Measurements from ENCODE around the gene ANTXR1. TPM values are rescaled to one million over a fixed set of nuclear protein-coding genes. Genes with fewer than 3 reads are reported as not detected.

Gene ANTXR1
- total and polyA plus RNA-seq, 2 of the 8 experiments (the other 6 are each of a cell fraction or from before 2014, with no cell fraction given), result 15.8 to 44.3 TPM

- no peak overlapping the region for H3K56ac ChIP-seq (replicated peaks; ENCODE audit: insufficient read length, low read depth, low read length)
- no peaks in the 10 kb centered on the region for H3K23me2 ChIP-seq (ENCODE audit: low read depth, low read length)
- H4K91ac ChIP-seq (replicated peaks; ENCODE audit: insufficient read length, low read length), result no peak overlapping the region
- no peak overlapping the region for H2AK5ac ChIP-seq (ENCODE audit: low read depth, low read length)
- H3K9me3 ChIP-seq (ENCODE audit: insufficient read depth in 2 of 2, low read depth in 1 of 2, low read length in 1 of 2), result no peaks in the 10 kb centered on the region
- no peak overlapping the region for H3K27ac ChIP-seq (ENCODE audit: low read depth, low read length)
- no peaks in the 10 kb centered on the region; a peak in 1 of 8 replicates for H3K36me3 ChIP-seq (ENCODE audit: control insufficient read depth in 2 of 4, insufficient read depth in 4 of 4, low read length in 3 of 4)
- no peak overlapping the region for H3K4ac ChIP-seq (replicated peaks; ENCODE audit: insufficient read length, low read depth, low read length)
- H3K9ac ChIP-seq (replicated peaks in 1 of 4; ENCODE audit: extremely low read depth in 1 of 4, low read depth in 3 of 4, low read length in 3 of 4), result no peak overlapping the region
- no peak overlapping the region for H3K18ac ChIP-seq (ENCODE audit: extremely low read depth, low read length)
- no peak for TF ChIP-seq TEAD4 (IDR thresholded peaks at IDR 0.05; ENCODE audit: low read depth, low read length)
- no peak for TF ChIP-seq CTCF (IDR thresholded peaks at IDR 0.05; ENCODE audit: control extremely low read depth in 1 of 3, insufficient read depth in 1 of 3, low read depth in 1 of 3, low read length in 3 of 3)
- TF ChIP-seq POLR2AphosphoS5 (IDR thresholded peaks at IDR 0.05; ENCODE audit: low read depth, low read length), result no peak
- TF ChIP-seq TAF1 (IDR thresholded peaks at IDR 0.05; ENCODE audit: low read depth, low read length), result no peak
- TF ChIP-seq CREB1 (IDR thresholded peaks at IDR 0.05), result no peak
- no peak for TF ChIP-seq RXRA (IDR thresholded peaks at IDR 0.05; ENCODE audit: insufficient read depth, low read depth, low read length)
- TF ChIP-seq BRCA1 (IDR thresholded peaks at IDR 0.05; ENCODE audit: low read depth, low read length), result no peak
- no peak for TF ChIP-seq SIRT6 (IDR thresholded peaks at IDR 0.05; ENCODE audit: low read length)
- TF ChIP-seq CHD2 (IDR thresholded peaks at IDR 0.05; ENCODE audit: low read length), result no peak
- no peak overlapping the region for H2BK20ac ChIP-seq (ENCODE audit: low read length)
- H2BK12ac ChIP-seq (ENCODE audit: low read depth, low read length), result no peak overlapping the region; the same call in 1 of the 2 replicates
- H3K79me2 ChIP-seq (ENCODE audit: control insufficient read depth in 1 of 2, insufficient read depth in 2 of 2, low read length in 2 of 2), result no peaks in the 10 kb centered on the region
- H4K5ac ChIP-seq (ENCODE audit: insufficient read length, low read depth, low read length), result no peak overlapping the region
- H3K23ac ChIP-seq (ENCODE audit: insufficient read length), result no peak overlapping the region
- peaks cover 3 to 9% (median 6%) of the 10 kb centered on the region in 4 experiments; a peak in 4 of 7 replicates for H3K4me1 ChIP-seq (replicated peaks in 1 of 4; ENCODE audit: control insufficient read depth in 3 of 4, insufficient read depth in 4 of 4, low read length in 3 of 4)
- H3K79me1 ChIP-seq (ENCODE audit: low read depth, low read length), result no peaks in the 10 kb centered on the region
- no peaks in the 10 kb centered on the region for H4K20me1 ChIP-seq (replicated peaks in 1 of 2; ENCODE audit: control insufficient read depth in 1 of 2, insufficient read depth in 2 of 2, low read length in 2 of 2)
- H2BK15ac ChIP-seq (ENCODE audit: low read length), result no peak overlapping the region
- DNase-seq (ENCODE audit: low read depth in 1 of 2, low spot score in 2 of 2) (no peak), FAIRE-seq (no peak)
- ChIA-PET POLR2A (ENCODE audit: partially characterized antibody) (no interaction called here), CTCF (ENCODE audit: partially characterized antibody) (interaction anchor here (0.6 kb wide), 1 partner anchor 84 kb away, joined by 3 read pairs; no protein-coding TSS in a partner anchor)
- no peak overlapping the region for H4K8ac ChIP-seq (ENCODE audit: extremely low read depth, insufficient read depth, low read length)
- no peak overlapping the region for H3K14ac ChIP-seq (ENCODE audit: insufficient read length)
- H2BK5ac ChIP-seq (ENCODE audit: low read depth, low read length), result no peak overlapping the region
- H2BK120ac ChIP-seq (replicated peaks; ENCODE audit: low read depth, low read length), result no peak overlapping the region
- H3K27me3 ChIP-seq (replicated peaks in 1 of 4; ENCODE audit: control insufficient read depth in 3 of 4, extremely low read depth in 1 of 4, insufficient read depth in 3 of 4, low read length in 3 of 4), result no peaks in the 10 kb centered on the region
- H3K4me3 ChIP-seq (ENCODE audit: extremely low read depth in 1 of 4, insufficient read depth in 2 of 4, low read depth in 3 of 4, low read length in 4 of 4), result no peak overlapping the region
- H3K4me2 ChIP-seq (ENCODE audit: insufficient read depth in 1 of 2, low read depth in 2 of 2, low read length in 2 of 2), result no peak overlapping the region
- H2AFZ ChIP-seq (ENCODE audit: low read length), result no peak overlapping the region
- 96% methylated on average over 3 of the region's 3 CpGs; no CpG with 5 or more reads in 1 of the 2 experiments for WGBS, 2 experiments (ENCODE audit: extremely low coverage in 1 of 2, insufficient coverage in 1 of 2, insufficient read length in 1 of 2, insufficient replicate concordance in 2 of 2, low coverage in 1 of 2, low lambda C conversion rate in 2 of 2, missing lambda C conversion rate in 1 of 2)
Measured at GRCh38 chr2:69152847-69153583, 140.0 kb downstream of the ANTXR1 start.

All from H1 (cell line).